PC-3 (cell line): ENCODE data around the gene PRLR. TPM values are rescaled to one million over a fixed set of nuclear protein-coding genes. Genes with fewer than 3 reads are reported as not detected.

ENCODE experiments used
- ATAC-seq: fragments of 200-7000 bp; cut with Tn5 transposase; 2 replicates; pipeline ENCODE4 v1.9.1; 2020; ENCODE audit warnings: mild to moderate bottlenecking, moderate library complexity
- BruUV-seq: library from RNA; stranded (reverse); fragments of 400-500 nt; replicated peaks from 2 replicates; lab custom pipeline; 2021; lab: Mats Ljungman, UMichigan
- CTCF ChIA-PET: fragments of 300-600 bp; sonication (Branson Sonifier 250); formaldehyde crosslinking; loops from one replicate; lab custom pipeline; 2022; ENCODE audit warnings: antibody characterized with exemption; lab: Charles Lee
- POLR2A ChIA-PET: fragments of 300-600 bp; sonication (Branson Sonifier 250); formaldehyde crosslinking; loops from one replicate; lab custom pipeline; 2022; ENCODE audit warnings: antibody characterized with exemption; ENCODE audit not compliant: unreplicated experiment; lab: Charles Lee
- DNase-seq: peaks from one replicate; pipeline ENCODE4 v3.0.0-alpha.2; 2015
- H2AFZ ChIP-seq: fragments of 300-600 bp; sonication (generic); 2 replicates; pipeline ENCODE4 v1.6.0; 2016; ENCODE audit warnings: antibody characterized with exemption, low read length
- H3F3A ChIP-seq: fragments of 300-600 bp; sonication (generic); one replicate; pipeline ENCODE4 v1.6.0; 2017; ENCODE audit warnings: antibody characterized with exemption, low read length, control low read depth, mild to moderate bottlenecking; ENCODE audit not compliant: unreplicated experiment
- H3K27ac ChIP-seq: fragments of 300-600 bp; sonication (generic); 2 replicates; pipeline ENCODE4 v1.5.1; 2016; ENCODE audit warnings: mild to moderate bottlenecking, low read length
- H3K27me3 ChIP-seq: fragments of 300-600 bp; sonication (generic); 2 replicates; pipeline ENCODE4 v1.6.1; 2016; ENCODE audit warnings: low read length, mixed read lengths
- H3K36me3 ChIP-seq: fragments of 300-600 bp; sonication (generic); 2 replicates; pipeline ENCODE4 v1.6.1; 2016; ENCODE audit warnings: low read depth, mixed run types, low read length, mixed read lengths
- H3K4me1 ChIP-seq: fragments of 300-600 bp; sonication (generic); 2 replicates; pipeline ENCODE4 v1.5.1; 2016; ENCODE audit warnings: low read length; ENCODE audit not compliant: insufficient read depth
- H3K4me2 ChIP-seq: fragments of 300-600 bp; sonication (generic); 2 replicates; pipeline ENCODE4 v1.6.0; 2016; ENCODE audit warnings: low read length
- H3K4me3 ChIP-seq: fragments of 300-600 bp; sonication (generic); 2 replicates; pipeline ENCODE4 v1.5.1; 2016; ENCODE audit warnings: mild to moderate bottlenecking, low read length, mixed read lengths
- H3K79me2 ChIP-seq: fragments of 300-600 bp; sonication (generic); 2 replicates; pipeline ENCODE4 v1.6.1; 2017; ENCODE audit warnings: low read length, mixed read lengths
- H3K9ac ChIP-seq: fragments of 300-600 bp; sonication (generic); 2 replicates; pipeline ENCODE4 v1.6.0; 2016; ENCODE audit warnings: mild to moderate bottlenecking, low read length
- H3K9me2 ChIP-seq: fragments of 300-600 bp; sonication (generic); replicated peaks from 2 replicates; pipeline ENCODE4 v1.6.1; 2016; ENCODE audit warnings: mixed run types, low read length, mixed read lengths
- H3K9me3 ChIP-seq: fragments of 300-600 bp; sonication (generic); 2 replicates; pipeline ENCODE4 v1.6.1; 2016; ENCODE audit warnings: low read length, mixed read lengths
- H4K20me1 ChIP-seq: fragments of 300-600 bp; sonication (generic); 2 replicates; pipeline ENCODE4 v1.6.1; 2016; ENCODE audit warnings: low read length, mixed read lengths
- EZH2 ChIP-seq: fragments of 300-600 bp; sonication (generic); IDR thresholded peaks from one replicate; pipeline ENCODE4 v1.6.1; 2017; ENCODE audit warnings: antibody characterized with exemption, mild to moderate bottlenecking, low read length; ENCODE audit not compliant: unreplicated experiment
- EZH2phosphoT487 ChIP-seq: fragments of 300-600 bp; sonication (generic); IDR thresholded peaks from 2 replicates; pipeline ENCODE4 v1.6.1; 2018; ENCODE audit warnings: mild to moderate bottlenecking, antibody characterized with exemption, low read length, borderline replicate concordance
- intact Hi-C: fragments of 100-400 bp; cut with micrococcal nuclease; formaldehyde crosslinking; loops from 2 replicates; pipeline ENCODE4 v1.9.0; 2023
- total RNA-seq: library from RNA; depleted of rRNA; stranded (reverse); fragments of >200 nt; gene quantifications from 2 replicates; pipeline ENCODE4 v1.2.3, GENCODE V29; 2014
- TF ChIP-seq, protein P1 (sequence below): fragments of 300-600 bp; sonication (generic); conservative IDR thresholded peaks from 2 replicates; pipeline ENCODE4 v1.5.1; 2017; ENCODE audit warnings: antibody characterized with exemption, low read depth, mild to moderate bottlenecking, low read length

Gene PRLR
- total RNA-seq, 1 experiment from 2014 or later: 0.29 TPM

DNA sequence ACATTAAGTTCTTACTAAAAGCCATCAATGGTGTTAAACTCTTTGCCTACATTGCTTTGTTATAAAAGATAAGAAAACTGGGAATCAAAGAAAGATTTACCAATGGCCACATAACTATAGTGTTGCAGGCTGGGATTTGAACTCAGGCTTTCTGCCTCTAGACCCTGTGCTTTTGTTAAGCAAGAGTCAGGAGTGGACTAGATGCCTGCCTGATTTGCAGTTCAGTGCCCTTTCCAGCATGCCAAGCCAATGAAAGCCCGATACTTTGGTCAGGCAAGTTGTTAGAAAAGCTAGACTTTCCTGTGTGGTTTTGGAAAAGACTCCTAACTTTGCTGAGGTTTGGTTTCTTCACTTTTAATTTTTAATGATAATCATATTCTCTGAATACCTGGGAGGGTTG lies 161.1 kb downstream of the PRLR start:
- no peaks in the 10 kb centered on the region for H3K9me3 ChIP-seq
- H3F3A ChIP-seq: no peaks in the 10 kb centered on the region
- H3K36me3 ChIP-seq: no peaks in the 10 kb centered on the region
- no peak overlapping the region for H3K4me3 ChIP-seq
- H3K4me2 ChIP-seq: no peak overlapping the region
- no peak overlapping the region for H2AFZ ChIP-seq
- no peak for ATAC-seq
- H3K27ac ChIP-seq: no peak overlapping the region
- DNase-seq: no peak
- no peaks in the 10 kb centered on the region for H3K79me2 ChIP-seq
- peaks cover 33% of the 10 kb centered on the region for H3K27me3 ChIP-seq
- H3K9me2 ChIP-seq: no peaks in the 10 kb centered on the region
- BruUV-seq: no TSS peak
- no peak overlapping the region for H3K9ac ChIP-seq
- intact Hi-C loops: no loop called here
- ChIA-PET CTCF (no interaction called here), POLR2A (no interaction called here)
- TF ChIP-seq EZH2 (no peak), EZH2phosphoT487 (no peak)
- TF ChIP-seq, protein P1, sequence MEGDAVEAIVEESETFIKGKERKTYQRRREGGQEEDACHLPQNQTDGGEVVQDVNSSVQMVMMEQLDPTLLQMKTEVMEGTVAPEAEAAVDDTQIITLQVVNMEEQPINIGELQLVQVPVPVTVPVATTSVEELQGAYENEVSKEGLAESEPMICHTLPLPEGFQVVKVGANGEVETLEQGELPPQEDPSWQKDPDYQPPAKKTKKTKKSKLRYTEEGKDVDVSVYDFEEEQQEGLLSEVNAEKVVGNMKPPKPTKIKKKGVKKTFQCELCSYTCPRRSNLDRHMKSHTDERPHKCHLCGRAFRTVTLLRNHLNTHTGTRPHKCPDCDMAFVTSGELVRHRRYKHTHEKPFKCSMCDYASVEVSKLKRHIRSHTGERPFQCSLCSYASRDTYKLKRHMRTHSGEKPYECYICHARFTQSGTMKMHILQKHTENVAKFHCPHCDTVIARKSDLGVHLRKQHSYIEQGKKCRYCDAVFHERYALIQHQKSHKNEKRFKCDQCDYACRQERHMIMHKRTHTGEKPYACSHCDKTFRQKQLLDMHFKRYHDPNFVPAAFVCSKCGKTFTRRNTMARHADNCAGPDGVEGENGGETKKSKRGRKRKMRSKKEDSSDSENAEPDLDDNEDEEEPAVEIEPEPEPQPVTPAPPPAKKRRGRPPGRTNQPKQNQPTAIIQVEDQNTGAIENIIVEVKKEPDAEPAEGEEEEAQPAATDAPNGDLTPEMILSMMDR: no peak
- no peaks in the 10 kb centered on the region for H4K20me1 ChIP-seq
- H3K4me1 ChIP-seq: no peaks in the 10 kb centered on the region

DNA sequence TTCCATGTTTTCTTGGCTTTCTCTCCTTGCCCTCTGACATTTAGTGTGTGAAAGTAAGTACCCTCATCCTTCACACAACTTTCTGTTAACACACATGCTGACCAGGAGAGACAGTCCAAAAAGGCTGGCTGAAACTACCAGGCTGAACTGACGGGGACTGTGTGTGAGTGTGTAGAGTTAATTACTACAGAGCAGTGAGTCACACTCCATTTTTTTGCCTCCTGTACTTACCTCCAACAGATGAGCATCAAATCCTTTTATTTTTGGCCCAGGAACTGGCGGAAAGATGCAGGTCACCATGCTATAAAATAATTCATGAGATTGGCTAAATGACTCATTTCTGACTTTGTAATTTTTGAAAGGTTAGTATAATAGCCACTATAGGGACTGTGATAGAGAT lies 162.3 kb downstream of the PRLR start:
- BruUV-seq: no TSS peak
- no peak overlapping the region for H3K4me3 ChIP-seq
- CTCF ChIA-PET: no interaction called here
- no peaks in the 10 kb centered on the region for H3K4me1 ChIP-seq
- no peak overlapping the region for H2AFZ ChIP-seq
- H4K20me1 ChIP-seq: no peaks in the 10 kb centered on the region
- intact Hi-C loops: no loop called here
- no peaks in the 10 kb centered on the region for H3K36me3 ChIP-seq
- POLR2A ChIA-PET: no interaction called here
- no peaks in the 10 kb centered on the region for H3F3A ChIP-seq
- TF ChIP-seq EZH2 (no peak), EZH2phosphoT487 (no peak)
- TF ChIP-seq, protein P1: no peak
- no peaks in the 10 kb centered on the region for H3K79me2 ChIP-seq
- no peak overlapping the region for H3K27ac ChIP-seq
- H3K9me3 ChIP-seq: no peaks in the 10 kb centered on the region
- ATAC-seq (peak; percentile 56), DNase-seq (peak; percentile 21)
- no peaks in the 10 kb centered on the region for H3K9me2 ChIP-seq
- H3K4me2 ChIP-seq: no peak overlapping the region
- H3K27me3 ChIP-seq: peaks cover 43% of the 10 kb centered on the region
- no peak overlapping the region for H3K9ac ChIP-seq

- intact Hi-C loops: no loop called here
- Histone ChIP-seq H4K20me1 (no peaks in the 10 kb centered on the region), H2AFZ (no peak overlapping the region), H3K79me2 (no peaks in the 10 kb centered on the region), H3K9me3 (no peaks in the 10 kb centered on the region), H3K4me3 (no peak overlapping the region), H3K9ac (no peak overlapping the region), H3K4me1 (no peaks in the 10 kb centered on the region), H3K27ac (no peak overlapping the region), H3K4me2 (no peak overlapping the region), H3K36me3 (no peaks in the 10 kb centered on the region), H3F3A (no peaks in the 10 kb centered on the region), H3K9me2 (no peaks in the 10 kb centered on the region), H3K27me3 (peaks cover 58% of the 10 kb centered on the region)
- no peak for DNase-seq
- ATAC-seq: no peak
- TF ChIP-seq EZH2 (no peak), EZH2phosphoT487 (no peak)
- TF ChIP-seq, protein P1: no peak
- CTCF ChIA-PET: no interaction called here
- POLR2A ChIA-PET: no interaction called here
- BruUV-seq: no TSS peak
These were observed 164.0 kb downstream of the PRLR start for GRCh38 chr5:35066260-35066795.
